SKM-1 (cell line): ENCODE measurements around the gene ISG20L2.
A peak's percentile ranks its signal among the peaks of the same experiment; 100 is the strongest.

Source experiments
- DNase-seq: peaks from one replicate; lab custom pipeline; 2025; ENCODE audit not compliant: unreplicated experiment; lab: John Stamatoyannopoulos, UW

ISG20L2 gene

GRCh38 chr1:156691191-156691590 lies 37.4 kb downstream of the ISG20L2 start:
- DNase-seq: no peak

- DNase-seq: no peak
Measured at GRCh38 chr1:156690675-156691036, 37.9 kb downstream of the ISG20L2 start.

DNA sequence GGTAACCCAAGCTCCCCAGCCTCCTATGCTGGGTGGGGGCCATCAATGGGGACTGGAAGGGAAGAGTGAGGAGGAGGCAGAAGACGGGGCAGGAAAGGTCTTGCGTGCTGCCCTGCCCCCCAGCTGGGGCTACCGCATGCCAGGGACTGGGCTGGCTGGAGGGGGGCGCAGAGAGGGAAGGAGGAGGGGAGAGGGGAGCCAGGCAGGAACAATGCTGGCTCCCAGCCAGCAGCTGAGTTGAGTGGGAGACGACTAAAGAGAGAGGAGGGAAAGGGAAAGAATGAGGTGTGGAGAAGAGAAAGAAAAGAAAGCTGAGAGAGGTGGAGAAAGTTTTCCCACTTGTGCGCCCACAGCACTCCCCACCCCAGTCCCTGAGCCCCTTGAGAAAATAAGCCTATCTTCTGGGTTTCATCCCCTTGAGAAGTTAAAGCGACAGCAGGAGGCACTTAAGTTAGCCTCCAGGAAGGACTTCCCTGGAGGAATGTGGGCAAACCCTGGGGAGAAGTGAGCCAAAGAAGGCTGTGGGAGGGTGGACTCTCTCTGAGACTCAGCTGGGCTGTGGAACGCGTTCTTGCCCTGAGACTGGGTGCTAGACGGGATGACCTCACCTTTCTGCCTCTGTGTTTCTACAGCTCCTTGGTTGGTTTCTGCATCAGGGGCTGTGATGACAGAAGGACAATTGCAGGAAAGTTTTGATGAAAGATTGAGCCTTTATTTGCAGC lies 38.5 kb downstream of the ISG20L2 start:
- DNase-seq: no peak

GRCh38 chr1:156689035-156689952 lies 39.3 kb downstream of the ISG20L2 start:
- DNase-seq: peak; percentile 91

- DNase-seq: no peak
Measured at GRCh38 chr1:156684227-156684782, 44.3 kb downstream of the ISG20L2 start.

GRCh38 chr1:156682166-156682890 lies 46.2 kb downstream of the ISG20L2 start:
- DNase-seq: no peak

DNA sequence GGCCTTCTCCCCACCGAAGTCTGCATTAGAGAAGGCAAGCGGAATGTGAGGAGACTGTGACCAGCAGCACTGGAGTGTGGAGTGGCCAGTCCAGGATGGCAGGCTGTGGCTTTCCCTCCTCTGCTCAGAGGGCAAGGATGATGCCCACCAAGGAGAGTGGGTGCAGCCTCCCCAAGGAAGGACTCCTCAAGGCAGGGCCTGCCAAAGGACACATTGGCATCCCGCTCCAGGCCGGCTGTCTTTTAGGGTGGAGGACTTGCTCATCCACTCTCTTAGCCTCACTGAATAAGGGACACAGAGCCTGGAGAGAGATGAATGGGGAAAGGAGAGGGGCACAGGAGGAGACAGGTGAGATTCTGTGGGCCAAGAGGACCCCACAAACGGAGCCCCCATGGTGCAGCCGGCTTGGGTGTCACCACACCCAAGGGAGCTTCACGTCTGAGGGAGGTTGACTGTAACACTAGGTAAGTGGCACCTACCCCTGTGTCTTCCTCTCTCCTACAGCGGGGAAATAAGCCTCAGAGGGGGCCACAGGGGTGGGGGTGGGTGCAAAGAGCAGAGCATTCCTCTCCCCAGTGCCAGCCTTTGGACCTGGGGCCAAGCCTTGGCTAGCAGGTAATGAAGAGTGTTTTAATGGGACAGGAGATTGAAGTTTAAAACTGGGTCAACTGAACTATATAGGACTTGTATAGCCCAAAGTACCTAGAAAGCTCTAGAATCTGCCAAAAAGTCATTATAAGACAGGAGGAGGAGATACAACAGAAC lies 47.2 kb downstream of the ISG20L2 start:
- DNase-seq: no peak

- no peak for DNase-seq
Measured at GRCh38 chr1:156680056-156680455, 48.5 kb downstream of the ISG20L2 start.

DNA sequence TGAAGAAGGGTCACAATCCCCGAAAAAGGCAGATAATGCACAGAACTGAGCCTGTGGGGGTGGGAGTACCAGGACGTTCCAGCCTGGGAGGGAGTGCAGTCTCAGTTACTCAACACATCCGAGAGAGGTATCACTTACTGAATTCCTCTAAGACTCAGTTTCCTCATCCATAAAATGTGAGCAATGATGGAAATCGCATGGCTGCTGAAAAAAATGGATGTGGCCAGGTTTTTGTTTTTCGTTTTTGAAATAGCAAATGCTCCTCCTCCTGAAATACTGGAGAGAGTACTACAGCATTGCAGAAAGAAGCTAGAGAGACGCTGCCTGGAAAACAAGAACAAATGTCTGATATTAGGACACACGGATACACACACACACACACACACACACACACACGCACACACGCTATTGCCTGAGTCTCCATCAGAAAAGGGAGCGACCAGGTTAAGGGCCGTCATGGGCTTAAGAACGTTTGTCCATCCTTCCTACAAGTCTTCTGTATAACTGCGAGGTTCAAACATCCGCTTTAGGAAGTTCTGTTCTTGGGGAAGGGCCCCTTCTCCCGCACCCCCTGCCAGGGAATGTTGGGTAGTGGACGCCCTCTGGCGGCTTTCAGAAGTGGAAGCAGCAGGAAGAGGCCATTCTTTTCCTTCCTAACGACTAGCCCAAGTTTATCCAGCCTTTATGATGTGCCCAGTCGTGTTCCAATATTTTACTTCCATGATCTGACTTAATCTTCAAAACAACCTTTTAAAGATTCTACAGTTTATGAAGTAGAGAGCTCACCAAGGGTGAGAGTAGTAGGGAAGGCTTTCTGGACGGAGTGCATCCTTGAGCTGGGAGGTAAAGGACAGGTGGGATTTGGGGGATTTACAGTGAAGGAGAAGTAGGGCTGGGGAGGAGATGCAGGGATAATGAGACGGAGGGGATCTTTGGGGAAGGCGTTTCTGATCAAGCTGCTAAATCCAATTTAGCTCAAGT lies 50.7 kb downstream of the ISG20L2 start:
- peak; percentile 40 for DNase-seq

GRCh38 chr1:156676820-156677615 lies 51.5 kb downstream of the ISG20L2 start, which contains the start of gene NES:
Gene NES (minus strand): TSS chr1:156677407. CDS start chr1:156677264, 143 bp downstream.
- no peak for DNase-seq

- DNase-seq: no peak
Measured at GRCh38 chr1:156676114-156676819, 52.3 kb downstream of the ISG20L2 start.

- DNase-seq: no peak
Measured at GRCh38 chr1:156675210-156676113, 53.1 kb downstream of the ISG20L2 start.

- no peak for DNase-seq
Measured at GRCh38 chr1:156673387-156674121, 55.0 kb downstream of the ISG20L2 start.
